Glutamatergic neuron (in vitro differentiated cells): ENCODE data around the gene LTBP3. TPM values are rescaled to one million over a fixed set of nuclear protein-coding genes. Genes with fewer than 3 reads are reported as not detected.
A peak's percentile ranks its signal among the peaks of the same experiment; 100 is the strongest.

Source experiments
- DNase-seq: peaks from one replicate; pipeline ENCODE4 v3.0.0; 2022
- H3K27ac Mint-ChIP-seq: one replicate; pipeline ENCODE4 v1.8.0; 2020; ENCODE audit warnings: mild to moderate bottlenecking, mixed read lengths, inconsistent platforms; ENCODE audit not compliant: unreplicated experiment
- H3K27me3 Mint-ChIP-seq: one replicate; pipeline ENCODE4 v1.8.0; 2020; ENCODE audit warnings: mild to moderate bottlenecking, moderate library complexity, mixed read lengths, inconsistent platforms; ENCODE audit not compliant: unreplicated experiment
- H3K36me3 Mint-ChIP-seq: one replicate; pipeline ENCODE4 v1.8.0; 2020; ENCODE audit warnings: mild to moderate bottlenecking, mixed read lengths, inconsistent platforms; ENCODE audit not compliant: unreplicated experiment
- H3K4me1 Mint-ChIP-seq: one replicate; pipeline ENCODE4 v1.8.0; 2020; ENCODE audit warnings: mild to moderate bottlenecking, low read depth, mixed read lengths, inconsistent platforms; ENCODE audit not compliant: unreplicated experiment
- H3K4me3 Mint-ChIP-seq: one replicate; pipeline ENCODE4 v1.8.0; 2020; ENCODE audit warnings: mild to moderate bottlenecking, mixed read lengths, inconsistent platforms; ENCODE audit not compliant: unreplicated experiment
- H3K9me3 Mint-ChIP-seq: one replicate; pipeline ENCODE4 v1.8.0; 2020; ENCODE audit warnings: mild to moderate bottlenecking, moderate library complexity, mixed read lengths, inconsistent platforms; ENCODE audit not compliant: unreplicated experiment
- total RNA-seq: library from RNA; stranded (reverse); fragmentation: NEBNext Ultra II Directional; extraction: Animal tissue kit (Norgen Biotek cat#: 25700); gene quantifications from one replicate; pipeline ENCODE4 v1.2.1, GENCODE V29; 2021; ENCODE audit not compliant: unreplicated experiment
- TF ChIP-seq, protein P1 (sequence below): fragments of 200-600 bp; sonication (generic); IDR thresholded peaks from one replicate; pipeline ENCODE4 v1.5.0; 2021; ENCODE audit not compliant: partially characterized antibody, unreplicated experiment

Gene LTBP3
- total RNA-seq, 1 donor from 2014 or later = 2.5 TPM

GRCh38 chr11:65599216-65599954, 41.2 kb upstream of the LTBP3 start:
- no peak for DNase-seq
- H3K36me3 Mint-ChIP-seq = no peaks in the 10 kb centered on the region
- no peak overlapping the region for H3K27ac Mint-ChIP-seq
- peaks cover 4% of the 10 kb centered on the region for H3K27me3 Mint-ChIP-seq
- no peak overlapping the region for H3K4me3 Mint-ChIP-seq
- peaks cover 14% of the 10 kb centered on the region for H3K4me1 Mint-ChIP-seq
- H3K9me3 Mint-ChIP-seq = peaks cover 2% of the 10 kb centered on the region
- TF ChIP-seq, protein P1, sequence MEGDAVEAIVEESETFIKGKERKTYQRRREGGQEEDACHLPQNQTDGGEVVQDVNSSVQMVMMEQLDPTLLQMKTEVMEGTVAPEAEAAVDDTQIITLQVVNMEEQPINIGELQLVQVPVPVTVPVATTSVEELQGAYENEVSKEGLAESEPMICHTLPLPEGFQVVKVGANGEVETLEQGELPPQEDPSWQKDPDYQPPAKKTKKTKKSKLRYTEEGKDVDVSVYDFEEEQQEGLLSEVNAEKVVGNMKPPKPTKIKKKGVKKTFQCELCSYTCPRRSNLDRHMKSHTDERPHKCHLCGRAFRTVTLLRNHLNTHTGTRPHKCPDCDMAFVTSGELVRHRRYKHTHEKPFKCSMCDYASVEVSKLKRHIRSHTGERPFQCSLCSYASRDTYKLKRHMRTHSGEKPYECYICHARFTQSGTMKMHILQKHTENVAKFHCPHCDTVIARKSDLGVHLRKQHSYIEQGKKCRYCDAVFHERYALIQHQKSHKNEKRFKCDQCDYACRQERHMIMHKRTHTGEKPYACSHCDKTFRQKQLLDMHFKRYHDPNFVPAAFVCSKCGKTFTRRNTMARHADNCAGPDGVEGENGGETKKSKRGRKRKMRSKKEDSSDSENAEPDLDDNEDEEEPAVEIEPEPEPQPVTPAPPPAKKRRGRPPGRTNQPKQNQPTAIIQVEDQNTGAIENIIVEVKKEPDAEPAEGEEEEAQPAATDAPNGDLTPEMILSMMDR = no peak

DNA sequence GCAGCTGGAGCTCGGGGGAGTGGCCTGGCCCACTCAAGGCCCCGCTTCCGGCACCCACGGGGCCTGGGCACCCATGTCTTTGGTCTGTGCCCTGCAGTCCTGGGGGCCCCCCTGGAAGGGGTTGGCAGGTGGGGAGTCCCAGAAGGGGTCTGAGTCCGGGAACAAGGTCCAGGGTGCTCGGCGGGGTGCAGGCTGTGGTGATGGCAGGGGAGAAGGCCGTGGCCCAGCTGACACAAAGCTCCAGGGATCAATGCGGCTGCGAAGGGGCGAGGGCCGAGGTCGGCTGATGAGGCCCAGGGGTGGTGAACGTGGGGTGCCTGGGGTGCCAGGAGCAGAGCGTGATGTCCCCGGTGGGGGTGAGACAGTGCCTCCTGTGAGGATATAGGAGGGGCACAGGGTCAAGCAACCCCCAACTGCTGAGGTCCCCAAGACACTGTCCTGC, 40.1 kb upstream of the LTBP3 start:
- peaks cover 3% of the 10 kb centered on the region for H3K4me1 Mint-ChIP-seq
- peaks cover 2% of the 10 kb centered on the region for H3K9me3 Mint-ChIP-seq
- H3K27me3 Mint-ChIP-seq = peaks cover 4% of the 10 kb centered on the region
- TF ChIP-seq, protein P1 = no peak
- H3K36me3 Mint-ChIP-seq = no peaks in the 10 kb centered on the region
- no peak overlapping the region for H3K4me3 Mint-ChIP-seq
- DNase-seq = no peak
- no peak overlapping the region for H3K27ac Mint-ChIP-seq

DNA sequence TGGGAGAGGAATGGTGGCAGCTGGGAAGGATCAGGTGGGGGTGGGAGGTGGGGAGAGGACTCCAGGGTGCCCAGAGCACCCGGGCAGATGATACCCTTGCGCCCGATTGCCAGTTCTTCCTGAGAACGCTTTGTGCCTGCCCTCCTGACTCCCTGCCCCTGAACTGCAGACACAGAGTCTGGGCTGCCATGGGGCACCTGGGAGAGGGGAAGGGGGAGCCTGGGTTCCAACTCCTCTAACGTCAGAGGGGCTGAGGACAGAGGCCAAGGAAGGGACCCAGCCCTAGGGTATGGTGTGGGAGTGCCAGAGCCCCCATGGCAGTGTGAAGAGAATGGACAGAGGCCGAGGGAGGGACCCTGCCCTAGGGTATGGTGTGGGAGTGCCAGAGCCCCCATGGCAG, 38.4 kb upstream of the LTBP3 start:
- peaks cover 2% of the 10 kb centered on the region for H3K4me1 Mint-ChIP-seq
- peaks cover 2% of the 10 kb centered on the region for H3K9me3 Mint-ChIP-seq
- TF ChIP-seq, protein P1 = no peak
- no peak for DNase-seq
- no peak overlapping the region for H3K27ac Mint-ChIP-seq
- no peak overlapping the region for H3K4me3 Mint-ChIP-seq
- H3K36me3 Mint-ChIP-seq = no peaks in the 10 kb centered on the region
- peaks cover 6% of the 10 kb centered on the region for H3K27me3 Mint-ChIP-seq

GRCh38 chr11:65595543-65596281, 37.6 kb upstream of the LTBP3 start, which contains the start of gene KCNK7:
KCNK7 (minus strand) TSS chr11:65595800; CDS start chr11:65595772, 28 bp downstream.
- Mint-ChIP-seq H3K4me3 (peak within 1 kb of the TSS; percentile 34), H3K36me3 (no peaks in the 10 kb centered on the region), H3K27me3 (peaks cover 6% of the 10 kb centered on the region), H3K4me1 (peaks cover 6% of the 10 kb centered on the region), H3K27ac (no peak within 1 kb of the TSS), H3K9me3 (peaks cover 4% of the 10 kb centered on the region)
- TF ChIP-seq, protein P1 = no peak
- no peak for DNase-seq

GRCh38 chr11:65595131-65595530, 37.0 kb upstream of the LTBP3 start:
- no peak for DNase-seq
- Mint-ChIP-seq H3K27me3 (peaks cover 7% of the 10 kb centered on the region), H3K4me1 (peaks cover 8% of the 10 kb centered on the region), H3K36me3 (no peaks in the 10 kb centered on the region), H3K4me3 (peak overlapping the region; percentile 34), H3K27ac (no peak overlapping the region), H3K9me3 (peaks cover 6% of the 10 kb centered on the region)
- TF ChIP-seq, protein P1 = no peak
